K562 (cell line): ENCODE measurements around the gene C10orf105. TPM values are rescaled to one million over a fixed set of nuclear protein-coding genes. Genes with fewer than 3 reads are reported as not detected.
A peak's percentile ranks its signal among the peaks of the same experiment; 100 is the strongest.

Experiments used
- ATAC-seq: fragments of 200-7000 bp; cut with Tn5 transposase; 3 replicates; pipeline ENCODE4 v1.9.1; 2020; ENCODE audit warnings: moderate library complexity
- BruUV-seq: library from RNA; stranded (reverse); fragments of 400-500 nt; replicated peaks from 2 replicates; lab custom pipeline; 2021; lab: Mats Ljungman, UMichigan
- CTCF ChIA-PET: fragments of 300-600 bp; formaldehyde crosslinking; extraction: SDS; loops from one replicate; lab custom pipeline; 2021; ENCODE audit warnings: low intra/inter-chr PET ratio; lab: Yijun Ruan, JAX
- POLR2A ChIA-PET: fragments of 300-600, 350-650 bp; sonication (Branson Sonifier 250); formaldehyde crosslinking; extraction: SDS; loops from one replicate; lab custom pipeline; 2021; ENCODE audit warnings: antibody characterized with exemption, inconsistent platforms; lab: Yijun Ruan, JAX
- DNase-seq, 4 experiments: peaks; one replicate each; pipeline versions ENCODE4 v3.0.0 to v3.0.0-alpha.2; 2011 to 2018; ENCODE audit warnings: low spot score in 3 of 4, mixed read lengths in 3 of 4; ENCODE audit errors: extremely low read depth in 1 of 4
- FAIRE-seq: peaks from 2 replicates; lab custom pipeline; 2011; peaks lifted over from hg19 to GRCh38; lab: Jason Lieb, UNC
- H2AFZ ChIP-seq: 2 replicates; pipeline ENCODE4 v1.6.0; 2011; ENCODE audit warnings: low read depth, low read length, control low read depth, inconsistent platforms
- H3K27ac ChIP-seq: fragments of 200-600 bp; 3 replicates; pipeline ENCODE4 v1.8.0; 2011; ENCODE audit warnings: low read depth, mild to moderate bottlenecking, control low read depth, inconsistent platforms, low read length, moderate library complexity, mixed read lengths; ENCODE audit errors: extremely low read depth
- H3K27me3 ChIP-seq, 2 experiments: fragments of 300-600 bp in 1 of 2; 2 replicates in 1 of 2; 3 replicates in 1 of 2; pipeline versions ENCODE4 v1.6.0 to v1.8.0; 2011; ENCODE audit warnings: inconsistent platforms in 2 of 2, low read length in 2 of 2, mild to moderate bottlenecking in 1 of 2, mixed read lengths in 1 of 2, moderate library complexity in 1 of 2; ENCODE audit not compliant: control insufficient read depth in 2 of 2, insufficient read depth in 2 of 2
- H3K36me3 ChIP-seq: fragments of 300-600 bp; 3 replicates; pipeline ENCODE4 v1.8.0; 2011; ENCODE audit warnings: mild to moderate bottlenecking, low read length, inconsistent platforms; ENCODE audit not compliant: control insufficient read depth, insufficient read depth
- H3K4me1 ChIP-seq, 2 experiments: fragments of 200-600 bp in 1 of 2; replicated peaks in 1 of 2; 2 replicates in 1 of 2; 3 replicates in 1 of 2; pipeline versions ENCODE4 v1.5.1 to v1.8.0; 2011; ENCODE audit warnings: inconsistent platforms in 2 of 2, low read length in 2 of 2, mild to moderate bottlenecking in 1 of 2, mixed read lengths in 1 of 2, moderate library complexity in 1 of 2; ENCODE audit not compliant: control insufficient read depth in 2 of 2, insufficient read depth in 2 of 2
- H3K4me2 ChIP-seq: 2 replicates; pipeline ENCODE4 v1.6.1; 2011; ENCODE audit warnings: low read length, control low read depth, inconsistent platforms, mixed read lengths; ENCODE audit not compliant: insufficient read depth
- H3K4me3 ChIP-seq: fragments of 200-600 bp; sonication (generic), shearing (Covaris generic); 2 replicates; pipeline ENCODE4 v1.5.1; 2016; ENCODE audit warnings: control low read depth, inconsistent platforms
- H3K79me2 ChIP-seq: fragments of 200-600 bp; 3 replicates; pipeline ENCODE4 v1.8.0; 2011; ENCODE audit warnings: low read length, inconsistent platforms; ENCODE audit not compliant: control insufficient read depth, insufficient read depth
- H3K9ac ChIP-seq, 2 experiments: 2 replicates each; pipeline versions ENCODE4 v1.6.0 to v1.6.1; 2011; ENCODE audit warnings: low read depth in 2 of 2, low read length in 2 of 2, control low read depth in 1 of 2, inconsistent platforms in 1 of 2, mild to moderate bottlenecking in 1 of 2, mixed read lengths in 1 of 2; ENCODE audit not compliant: insufficient read depth in 1 of 2
- H3K9me1 ChIP-seq: one replicate; pipeline ENCODE4 v1.6.0; 2011; ENCODE audit warnings: inconsistent platforms, mild to moderate bottlenecking, low read length, moderate library complexity; ENCODE audit not compliant: control insufficient read depth, insufficient read depth
- H3K9me3 ChIP-seq: replicated peaks from 2 replicates; pipeline ENCODE4 v1.5.1; 2011; ENCODE audit warnings: low read depth, low read length, inconsistent platforms; ENCODE audit not compliant: control insufficient read depth, insufficient read depth
- H4K20me1 ChIP-seq: replicated peaks from 2 replicates; pipeline ENCODE4 v1.6.1; 2011; ENCODE audit warnings: low read length, inconsistent platforms, mixed read lengths; ENCODE audit not compliant: control insufficient read depth, insufficient read depth
- LCOR ChIP-seq: sonication (generic); formaldehyde crosslinking; IDR thresholded peaks from 2 replicates; pipeline ENCODE4 v1.8.0; 2022; ENCODE audit warnings: mild to moderate bottlenecking, missing genetic modification reagents
- PATZ1 ChIP-seq: fragments of 250-450 bp; sonication (Bioruptor Pico); IDR thresholded peaks from 2 replicates; pipeline ENCODE4 v1.5.0; 2020; ENCODE audit warnings: mild to moderate bottlenecking, borderline replicate concordance
- WGBS: fragments of 100-300 bp; shearing (Covaris generic); methylation state at CpG from one replicate; pipeline ENCODE4 v1.1.6; 2016; ENCODE audit warnings: low coverage, mixed read lengths; ENCODE audit not compliant: insufficient coverage; ENCODE audit errors: missing lambda C conversion rate; 5-methylcytosine and 5-hydroxymethylcytosine counted together
- in situ Hi-C: fragments of 300-500 bp; cut with MboI; formaldehyde crosslinking; loops from 4 replicates; pipeline ENCODE4 v1.15.0; 2018; ENCODE audit warnings: inconsistent platforms, mixed read lengths
- intact Hi-C: fragments of 100-400 bp; cut with micrococcal nuclease; formaldehyde crosslinking; loops from 2 replicates; pipeline ENCODE4 v1.14.2; 2022
- polyA plus RNA-seq, 8 experiments: library from polyadenylated mRNA; depleted of rRNA in 4 of 8; stranded (reverse) in 5 of 8; unstranded in 3 of 8; fragments of >200 nt; fragmentation: Nextera tagmentation in 2 of 8; fragmentation: Illumina TruSeq in 1 of 8; extraction: Ambion mirVana in 2 of 8; extraction: Trizol in 1 of 8; gene quantifications; 2 replicates each; pipeline versions ENCODE4 v1.2.1 to v1.2.3, GENCODE V29; 2011 to 2014; ENCODE audit warnings: inconsistent platforms in 1 of 8, missing spikeins in 1 of 8
- total RNA-seq, 7 experiments: library from RNA; depleted of rRNA in 6 of 7; stranded (reverse); fragments of >200 nt in 6 of 7; fragmentation: Illumina TruSeq in 2 of 7; extraction: Trizol in 2 of 7; gene quantifications; 2 replicates each; pipeline versions ENCODE4 v1.2.1 to v1.2.3, GENCODE V29; 2011 to 2021; ENCODE audit warnings: low replicate concordance in 1 of 7

C10orf105 gene
- total and polyA plus RNA-seq, 9 of the 15 experiments (the other 6 are each of a cell fraction or from before 2014, with no cell fraction given), result 0.03 to 0.25 (median 0.04) TPM; not detected in 3

GRCh38 chr10:71711052-71711623 is 8.4 kb downstream of the C10orf105 start:
- intact Hi-C loops, result no loop called here
- H3K36me3 ChIP-seq, result no peaks in the 10 kb centered on the region
- in situ Hi-C loops, result loop anchor here (5.0 kb wide), 1 partner anchor 101 kb away; no protein-coding TSS in a partner anchor

More at GRCh38 chr10:71711052-71711623, 8.4 kb downstream of the C10orf105 start:
- Histone ChIP-seq H2AFZ (no peak overlapping the region), H3K9me3 (no peaks in the 10 kb centered on the region), H3K27me3 (no peaks in the 10 kb centered on the region), H3K9me1 (no peaks in the 10 kb centered on the region), H3K79me2 (no peaks in the 10 kb centered on the region), H3K4me3 (no peak overlapping the region), H3K27ac (no peak overlapping the region), H3K9ac (peak overlapping the region in 1 of 2 experiments; percentile 79; a peak in 2 of 4 replicates), H3K4me2 (no peak overlapping the region), H4K20me1 (no peaks in the 10 kb centered on the region), H3K4me1 (peaks cover 24 to 70% of the 10 kb centered on the region in 2 experiments)
- ATAC-seq (no peak), FAIRE-seq (no peak), DNase-seq (no peak)
- ChIA-PET CTCF (no interaction called here), POLR2A (interaction anchor here (0.6 to 1.1 kb wide), 4 partner anchors 12 to 195 kb away, joined by 3 read pairs; no protein-coding TSS in a partner anchor)
- BruUV-seq, result no TSS peak
- 47% methylated on average over 6 of the region's 6 CpGs for WGBS
- TF ChIP-seq LCOR (CRISPR knock-in tag) (no peak), PATZ1 (no peak)
